ENCODE results near the gene CYB5A. TPM values are rescaled to one million over a fixed set of nuclear protein-coding genes. Genes with fewer than 3 reads are reported as not detected.

The CYB5A gene
- polyA plus RNA-seq, 1 donor, result 22.8 TPM

GRCh38 chr18:74278058-74278457 lies 13.7 kb downstream of the CYB5A start:
- no peak for DNase-seq (ENCODE audit: low read depth)

- no peak for DNase-seq (ENCODE audit: low read depth)
Measured at GRCh38 chr18:74277296-74277695, 14.5 kb downstream of the CYB5A start.

- DNase-seq (ENCODE audit: low read depth), result no peak
Measured at GRCh38 chr18:74276609-74277008, 15.2 kb downstream of the CYB5A start.

- no peak for DNase-seq (ENCODE audit: low read depth)
Measured at GRCh38 chr18:74275736-74276135, 16.0 kb downstream of the CYB5A start.

GRCh38 chr18:74274700-74275099 lies 17.1 kb downstream of the CYB5A start:
- no peak for DNase-seq (ENCODE audit: low read depth)

GRCh38 chr18:74273394-74273793 lies 18.4 kb downstream of the CYB5A start:
- no peak for DNase-seq (ENCODE audit: low read depth)

- DNase-seq (ENCODE audit: low read depth), result no peak
Measured at GRCh38 chr18:74271635-74272034, 20.1 kb downstream of the CYB5A start.

GRCh38 chr18:74268933-74269620 lies 22.7 kb downstream of the CYB5A start:
- DNase-seq (ENCODE audit: low read depth), result no peak

GRCh38 chr18:74268175-74268574 lies 23.6 kb downstream of the CYB5A start:
- DNase-seq (ENCODE audit: low read depth), result no peak

GRCh38 chr18:74266161-74266560 lies 25.6 kb downstream of the CYB5A start:
- DNase-seq (ENCODE audit: low read depth), result no peak

- DNase-seq (ENCODE audit: low read depth), result no peak
Measured at GRCh38 chr18:74265546-74266098, 26.1 kb downstream of the CYB5A start.

- DNase-seq (ENCODE audit: low read depth), result no peak
Measured at GRCh38 chr18:74264303-74265020, 27.3 kb downstream of the CYB5A start.

GRCh38 chr18:74261053-74261713 lies 30.6 kb downstream of the CYB5A start:
- DNase-seq (ENCODE audit: low read depth), result no peak

- DNase-seq (ENCODE audit: low read depth), result no peak
Measured at GRCh38 chr18:74259347-74259746, 32.4 kb downstream of the CYB5A start.

GRCh38 chr18:74257083-74257482 lies 34.7 kb downstream of the CYB5A start:
- no peak for DNase-seq (ENCODE audit: low read depth)

- no peak for DNase-seq (ENCODE audit: low read depth)
Measured at GRCh38 chr18:74256190-74256589, 35.6 kb downstream of the CYB5A start.

- DNase-seq (ENCODE audit: low read depth), result no peak
Measured at GRCh38 chr18:74255131-74255616, 36.6 kb downstream of the CYB5A start.

GRCh38 chr18:74252039-74252395 lies 39.7 kb downstream of the CYB5A start:
- no peak for DNase-seq (ENCODE audit: low read depth)

GRCh38 chr18:74251297-74252038 lies 40.3 kb downstream of the CYB5A start:
- DNase-seq (ENCODE audit: low read depth), result peak; percentile 28

- DNase-seq (ENCODE audit: low read depth), result no peak
Measured at GRCh38 chr18:74250131-74250530, 41.6 kb downstream of the CYB5A start.

- no peak for DNase-seq (ENCODE audit: low read depth)
Measured at GRCh38 chr18:74249181-74249968, 42.4 kb downstream of the CYB5A start.

Data from forelimb muscle (tissue), 1 donor.